HG02970 (cell line): Measurements from ENCODE around the gene UGT1A1.

Source experiments
- ATAC-seq: cut with Tn5 transposase; IDR thresholded peaks from one replicate; pipeline ENCODE4 v1.9.1; 2021; ENCODE audit warnings: mild to moderate bottlenecking, moderate library complexity, moderate number of reproducible peaks; ENCODE audit not compliant: unreplicated experiment, low FRiP score

UGT1A1 gene

DNA sequence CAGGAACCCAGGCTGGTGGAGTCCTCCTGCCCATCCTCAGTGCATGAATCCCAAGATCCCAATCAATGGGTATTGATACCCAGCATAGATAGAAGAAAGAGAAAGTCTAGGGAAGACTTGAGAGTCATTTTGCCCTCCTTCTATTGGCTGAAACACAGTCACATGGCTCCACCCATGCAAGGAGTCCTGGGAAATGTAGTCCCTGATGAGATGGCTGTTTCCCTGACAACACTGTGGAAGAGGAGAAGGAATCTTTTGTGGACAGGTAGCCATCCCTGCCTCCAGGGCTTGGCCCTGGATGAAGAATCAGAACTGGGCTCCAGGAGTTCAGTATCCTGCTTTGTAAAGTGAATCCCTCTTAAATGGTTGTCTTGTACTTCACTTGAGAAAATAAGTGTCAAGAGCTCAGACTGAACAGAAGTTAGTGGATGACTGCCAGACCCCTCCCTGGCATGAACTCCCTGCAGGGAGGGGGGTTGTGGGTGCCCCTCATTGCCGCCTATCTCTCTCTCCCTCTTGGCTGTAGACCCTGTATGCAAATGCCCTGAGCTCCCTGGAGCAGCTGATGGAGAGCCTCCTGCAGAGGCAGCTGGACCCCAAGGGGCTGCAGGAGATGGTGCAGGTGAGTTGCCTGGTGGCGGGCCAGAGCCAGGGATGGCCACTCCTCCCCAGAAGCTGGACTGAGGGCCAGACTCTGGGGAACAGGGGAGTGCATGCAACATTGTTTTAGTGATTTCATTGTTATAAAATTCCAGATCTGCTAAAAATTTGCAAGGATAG is 54.2 kb downstream of the UGT1A1 start:
- ATAC-seq = no peak

DNA sequence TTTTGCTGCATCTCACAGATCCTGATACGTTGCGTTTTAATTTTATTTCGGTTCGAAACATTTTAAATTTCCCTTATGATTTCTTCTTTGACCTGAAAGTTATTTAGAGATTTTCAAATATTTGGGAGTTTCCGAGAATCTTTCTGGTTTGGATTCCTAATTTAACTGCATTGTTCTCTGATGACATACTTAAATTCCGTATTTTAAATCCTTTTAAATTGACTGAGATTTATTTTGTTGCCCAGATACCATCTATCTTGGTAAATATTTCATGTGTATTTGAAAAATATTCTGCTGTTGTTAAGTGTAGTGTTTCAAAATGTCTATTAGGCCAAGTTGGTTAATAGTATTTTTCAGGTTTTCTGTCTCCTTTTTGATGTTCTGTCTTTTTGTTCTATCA is 55.8 kb downstream of the UGT1A1 start:
- no peak for ATAC-seq

DNA sequence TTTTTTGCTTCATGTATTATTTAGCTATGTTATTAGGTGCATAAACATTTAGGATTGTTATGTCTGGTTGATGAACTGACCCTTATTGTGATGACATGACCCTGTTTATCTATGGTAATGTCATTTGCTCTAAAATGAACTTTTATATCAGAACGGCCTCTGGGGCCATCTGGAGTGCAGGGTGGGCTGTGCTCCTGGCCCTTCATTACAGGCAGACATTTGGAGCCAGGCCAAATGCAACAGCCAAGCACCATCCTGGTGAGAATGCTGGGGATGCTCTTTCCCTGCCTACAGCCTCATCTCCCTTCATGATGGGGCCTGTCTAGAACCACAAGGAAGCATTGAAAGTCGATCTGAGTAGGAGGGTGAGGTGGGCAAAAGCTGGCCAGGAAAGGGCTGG is 56.3 kb downstream of the UGT1A1 start:
- ATAC-seq = no peak

DNA sequence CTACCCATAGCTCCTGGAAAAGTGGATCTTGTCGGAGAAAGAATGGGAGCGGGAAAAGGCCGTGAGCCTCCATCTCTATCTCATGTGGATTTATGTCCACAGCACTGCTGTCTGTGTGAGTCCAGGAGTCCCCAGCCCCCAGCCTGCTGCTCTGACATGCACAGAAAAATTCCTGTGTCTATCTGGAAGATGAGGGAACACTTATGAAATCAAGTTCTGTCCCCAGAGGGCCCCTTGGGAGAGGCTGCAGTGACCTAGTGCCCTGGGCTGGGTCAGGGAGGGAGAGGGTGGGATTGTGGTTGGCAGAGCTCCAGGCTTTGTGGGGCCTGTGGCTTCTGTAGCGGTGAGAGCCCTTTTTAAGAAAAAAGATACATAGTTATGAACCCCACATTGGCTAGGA is 56.7 kb downstream of the UGT1A1 start:
- no peak for ATAC-seq

DNA sequence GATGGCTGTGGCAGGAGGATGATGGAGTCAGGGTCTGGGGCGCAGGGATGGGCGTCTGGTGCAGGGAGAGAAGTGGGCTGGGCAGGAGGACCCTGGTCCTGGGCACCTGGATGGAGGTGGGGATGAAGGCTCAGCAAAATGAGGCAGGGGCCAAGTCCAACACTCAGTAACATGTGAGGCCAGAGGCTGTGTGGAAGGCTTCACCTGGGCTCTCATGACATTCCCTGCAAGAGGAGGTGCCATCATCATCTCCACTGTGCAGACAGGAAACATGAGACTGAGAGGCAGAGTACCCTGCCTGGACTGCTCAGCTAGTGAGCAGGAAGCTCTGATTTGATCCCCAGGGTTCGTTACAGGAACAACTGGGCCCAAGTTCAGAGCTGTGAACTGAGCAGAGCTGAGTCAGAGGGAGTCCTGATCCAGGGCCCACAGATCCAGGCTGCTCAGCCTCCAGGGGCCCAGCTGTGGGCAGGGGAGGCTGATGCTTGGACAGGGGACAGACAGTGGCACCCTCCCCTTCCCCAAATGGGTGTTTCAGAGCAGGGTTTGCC is 57.4 kb downstream of the UGT1A1 start:
- ATAC-seq = no peak

DNA sequence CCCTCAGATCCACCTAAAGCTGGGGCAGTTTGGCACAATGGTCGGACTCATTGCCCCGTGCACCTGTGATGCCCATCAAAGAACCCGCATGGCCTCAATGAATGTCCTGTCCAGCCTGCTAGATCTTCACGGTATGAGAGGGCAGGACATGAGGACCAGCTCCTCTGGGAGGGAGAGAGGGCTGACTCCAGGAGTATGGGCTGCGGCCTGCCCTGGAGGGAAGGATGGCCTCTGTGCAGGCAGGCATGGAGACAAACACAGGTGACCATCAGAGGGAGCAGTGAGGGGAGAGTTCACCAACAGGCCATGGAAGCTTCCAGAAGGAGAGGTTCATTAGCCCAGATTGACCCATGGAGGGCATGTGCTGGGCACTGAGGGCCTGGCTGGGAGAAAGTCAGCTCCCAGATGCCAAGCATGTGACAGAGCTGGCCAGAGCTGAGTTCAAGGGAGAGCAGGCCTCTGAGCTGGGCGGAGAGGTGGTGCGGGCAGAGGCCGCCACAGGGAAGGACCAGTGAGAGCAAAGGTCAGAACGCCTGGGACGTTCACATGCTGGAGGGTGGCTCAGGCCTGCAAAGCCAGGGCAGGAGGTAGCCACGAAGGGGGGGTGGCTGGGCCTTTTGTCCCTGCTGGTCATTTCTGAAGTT is 58.0 kb downstream of the UGT1A1 start:
- no peak for ATAC-seq

DNA sequence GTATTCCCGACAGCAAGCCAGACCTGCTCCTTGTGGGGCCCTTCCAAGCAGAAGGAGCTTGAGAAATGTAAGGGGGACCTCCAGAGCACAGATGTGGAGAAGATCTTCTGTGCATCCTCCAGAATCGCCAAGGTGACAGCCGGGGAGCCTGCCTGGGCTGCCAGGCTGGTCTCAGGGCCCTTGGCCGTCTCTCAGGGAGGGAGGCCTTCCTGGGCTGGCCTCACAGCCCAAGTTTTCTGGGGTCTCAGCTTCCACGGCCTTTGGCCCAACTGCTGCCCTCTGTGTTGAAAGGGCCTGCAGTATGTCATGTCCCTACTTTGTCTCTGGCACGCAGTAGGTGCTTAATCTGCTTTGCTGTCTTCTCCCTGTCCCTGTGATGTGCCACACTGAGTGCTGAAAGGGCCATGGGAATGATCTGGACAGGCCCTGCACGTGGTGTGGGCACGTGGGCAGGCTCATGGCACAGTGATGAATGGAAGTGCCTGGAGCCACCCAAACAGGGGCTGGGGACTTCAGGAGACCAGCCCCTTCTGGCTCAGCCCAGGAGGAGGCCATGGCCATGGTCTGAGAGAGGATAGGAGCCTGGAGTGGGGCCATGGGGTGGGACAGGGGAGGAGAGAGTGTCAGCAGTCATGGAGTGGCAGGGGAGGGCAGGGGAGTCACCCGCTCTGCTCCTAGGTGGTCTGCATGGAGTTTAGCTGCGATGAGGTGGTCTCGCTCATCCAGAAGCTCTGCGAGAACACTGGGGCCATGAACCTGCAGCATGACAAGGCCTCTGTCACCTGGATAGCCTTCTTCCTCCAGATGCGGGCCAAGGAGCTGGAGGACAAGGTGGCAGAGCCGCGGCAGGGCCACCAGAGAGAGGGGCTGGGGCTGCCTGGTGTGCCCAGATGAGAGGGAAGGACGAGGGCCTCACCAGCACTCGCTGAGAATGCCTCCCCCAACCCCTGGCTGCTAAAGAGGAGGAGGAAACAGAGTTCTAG is 58.9 kb downstream of the UGT1A1 start:
- ATAC-seq = no peak

DNA sequence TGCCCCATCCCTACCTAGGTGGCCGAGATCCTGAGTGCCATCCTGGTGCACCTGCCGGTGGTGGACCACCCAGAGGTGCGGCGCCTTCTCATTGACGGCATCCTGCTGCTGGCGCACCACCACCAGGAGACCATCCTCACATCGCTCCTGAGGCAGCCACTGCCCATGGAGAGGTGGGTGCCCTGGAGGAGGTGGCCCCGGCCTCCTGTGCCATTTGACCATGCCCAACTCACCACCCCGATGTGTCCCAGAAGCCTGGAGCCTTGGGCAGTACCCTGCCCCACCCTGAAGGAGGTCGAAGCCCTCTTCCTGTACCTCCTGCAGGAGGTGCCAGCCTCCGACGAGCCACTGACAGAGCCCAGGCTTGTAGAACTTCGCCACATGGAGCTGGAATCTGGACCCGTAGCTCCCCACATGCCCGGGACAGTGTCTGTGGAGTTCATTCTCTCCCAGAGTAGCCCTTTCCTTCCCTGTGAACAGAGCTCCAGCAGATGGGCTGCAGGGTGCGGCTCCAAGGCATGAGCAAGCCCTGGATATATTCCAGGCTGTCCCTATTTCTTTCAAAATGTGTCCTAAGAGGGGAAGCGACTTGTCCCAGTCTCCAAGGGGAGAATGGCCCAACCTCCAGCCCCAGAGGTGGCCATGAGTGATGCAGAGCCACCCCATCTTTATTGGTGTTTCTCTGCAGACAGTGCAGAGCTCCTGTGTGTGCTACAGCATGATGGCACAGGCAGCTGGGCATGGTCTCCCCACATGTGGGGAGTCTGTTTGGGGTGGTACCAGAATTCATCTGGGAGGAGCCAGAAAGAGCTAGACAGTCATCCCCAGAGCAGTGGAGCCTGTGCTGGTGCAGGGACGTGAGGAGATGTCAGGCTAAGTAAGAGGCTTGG is 60.1 kb downstream of the UGT1A1 start:
- no peak for ATAC-seq

DNA sequence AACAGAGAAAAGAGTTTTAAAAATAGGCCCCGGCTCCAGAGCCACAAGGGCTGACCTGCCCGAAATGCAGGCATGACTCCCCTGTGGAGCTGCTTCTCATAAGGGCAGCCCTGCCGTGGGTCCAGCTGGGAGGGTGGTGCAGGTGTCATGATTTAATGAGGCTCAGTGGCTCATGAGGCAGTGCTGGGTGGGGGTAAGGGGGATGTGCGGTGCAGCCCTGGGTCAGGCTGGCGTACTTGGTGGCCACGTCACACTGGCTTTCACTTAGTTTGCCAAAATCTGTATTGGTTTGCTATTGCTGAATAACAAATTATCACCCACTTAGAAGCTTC is 60.7 kb downstream of the UGT1A1 start:
- ATAC-seq = no peak

DNA sequence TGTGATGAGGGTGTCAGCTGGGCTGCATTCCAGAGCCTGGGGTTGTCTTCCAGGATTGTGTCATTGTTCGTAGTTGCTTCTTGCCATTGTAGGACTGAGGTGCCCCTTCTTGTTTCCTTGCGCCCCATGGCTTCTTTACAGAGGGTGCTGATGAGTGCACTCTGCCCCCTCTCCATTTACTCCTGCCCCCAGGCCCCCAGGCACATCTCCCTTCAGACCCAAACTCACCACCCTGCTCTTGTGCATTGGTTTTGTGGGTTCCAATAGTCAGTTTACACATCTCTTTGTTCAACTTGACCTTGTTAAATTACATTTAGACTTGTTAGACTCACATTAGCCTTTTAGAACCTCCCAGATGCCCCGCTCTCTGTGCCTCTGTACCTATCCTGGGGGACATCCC is 61.1 kb downstream of the UGT1A1 start:
- no peak for ATAC-seq

DNA sequence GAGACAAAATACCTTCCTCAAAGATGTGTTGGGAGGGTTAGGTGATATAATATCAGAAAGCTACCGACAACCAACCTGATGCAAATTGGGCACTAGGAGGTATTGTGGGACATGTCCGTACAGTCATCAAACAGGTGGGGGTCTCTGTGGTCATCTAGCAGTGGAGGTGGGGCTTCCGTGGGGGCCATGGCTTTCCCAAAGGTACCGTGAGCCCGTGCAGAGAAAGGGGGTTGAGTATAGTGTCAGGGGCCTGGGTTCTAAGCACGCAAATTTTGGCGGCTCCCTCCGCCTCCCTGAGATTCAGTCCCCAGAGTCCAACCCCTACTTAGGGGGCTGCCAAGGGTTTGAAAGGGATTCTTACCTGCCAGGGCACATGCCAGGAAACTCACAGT is 61.6 kb downstream of the UGT1A1 start:
- ATAC-seq = no peak

DNA sequence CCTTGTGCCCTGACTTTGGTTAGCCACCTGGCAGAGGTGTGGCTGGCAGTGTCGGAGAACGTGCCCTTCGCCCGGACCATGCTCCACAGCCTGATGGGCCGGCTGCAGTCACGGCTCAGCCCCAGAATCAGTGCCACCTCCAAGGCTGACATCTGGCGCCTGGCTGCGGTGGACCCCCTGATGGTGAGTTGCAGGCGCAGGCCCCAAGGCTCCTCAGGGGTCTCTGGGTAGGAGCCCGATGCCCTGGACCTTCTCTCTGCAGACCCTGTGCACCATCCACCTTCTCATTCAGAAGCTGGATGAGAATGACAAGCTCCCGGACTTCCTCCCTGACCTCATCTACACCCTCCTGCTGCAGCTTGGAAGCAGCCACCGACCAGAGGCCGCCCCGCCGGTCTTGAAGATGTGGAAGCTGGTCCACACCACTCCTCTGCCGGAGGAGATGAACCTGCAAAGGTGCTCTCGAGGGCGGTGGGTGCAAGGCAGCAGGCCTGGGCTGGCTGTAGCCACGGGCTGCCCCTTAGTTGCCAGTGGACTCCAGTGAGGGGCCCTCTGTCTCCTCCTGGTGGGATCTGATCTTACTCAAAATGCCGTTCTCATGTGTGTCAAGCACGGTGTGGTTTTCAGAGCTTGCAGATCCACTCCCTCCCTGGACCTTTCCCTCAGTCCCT is 62.2 kb downstream of the UGT1A1 start:
- ATAC-seq = no peak
